ENCODE data around the gene DYSF.

Gene DYSF

GRCh38 chr2:71479261-71479660 is 25.9 kb downstream of the DYSF start:
- no peaks in the 10 kb centered on the region for H3K27me3 ChIP-seq (ENCODE audit: insufficient read depth, poor library complexity, severe bottlenecking)
- TF ChIP-seq, protein P1, sequence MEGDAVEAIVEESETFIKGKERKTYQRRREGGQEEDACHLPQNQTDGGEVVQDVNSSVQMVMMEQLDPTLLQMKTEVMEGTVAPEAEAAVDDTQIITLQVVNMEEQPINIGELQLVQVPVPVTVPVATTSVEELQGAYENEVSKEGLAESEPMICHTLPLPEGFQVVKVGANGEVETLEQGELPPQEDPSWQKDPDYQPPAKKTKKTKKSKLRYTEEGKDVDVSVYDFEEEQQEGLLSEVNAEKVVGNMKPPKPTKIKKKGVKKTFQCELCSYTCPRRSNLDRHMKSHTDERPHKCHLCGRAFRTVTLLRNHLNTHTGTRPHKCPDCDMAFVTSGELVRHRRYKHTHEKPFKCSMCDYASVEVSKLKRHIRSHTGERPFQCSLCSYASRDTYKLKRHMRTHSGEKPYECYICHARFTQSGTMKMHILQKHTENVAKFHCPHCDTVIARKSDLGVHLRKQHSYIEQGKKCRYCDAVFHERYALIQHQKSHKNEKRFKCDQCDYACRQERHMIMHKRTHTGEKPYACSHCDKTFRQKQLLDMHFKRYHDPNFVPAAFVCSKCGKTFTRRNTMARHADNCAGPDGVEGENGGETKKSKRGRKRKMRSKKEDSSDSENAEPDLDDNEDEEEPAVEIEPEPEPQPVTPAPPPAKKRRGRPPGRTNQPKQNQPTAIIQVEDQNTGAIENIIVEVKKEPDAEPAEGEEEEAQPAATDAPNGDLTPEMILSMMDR (IDR thresholded peaks at IDR 0.05; ENCODE audit: poor library complexity, severe bottlenecking): no peak
- ATAC-seq (ENCODE audit: low read depth) (no peak), DNase-seq (ENCODE audit: low spot score) (no peak)
- H3K4me1 ChIP-seq (ENCODE audit: insufficient read depth, poor library complexity, severe bottlenecking): peaks cover 8% of the 10 kb centered on the region
- H3K4me3 ChIP-seq (ENCODE audit: severe bottlenecking): no peak overlapping the region
- no peaks in the 10 kb centered on the region for H3K36me3 ChIP-seq (ENCODE audit: low read depth)
- H3K27ac ChIP-seq (ENCODE audit: poor library complexity, severe bottlenecking): no peak overlapping the region
- no peaks in the 10 kb centered on the region for H3K9me3 ChIP-seq (ENCODE audit: severe bottlenecking)

DNA sequence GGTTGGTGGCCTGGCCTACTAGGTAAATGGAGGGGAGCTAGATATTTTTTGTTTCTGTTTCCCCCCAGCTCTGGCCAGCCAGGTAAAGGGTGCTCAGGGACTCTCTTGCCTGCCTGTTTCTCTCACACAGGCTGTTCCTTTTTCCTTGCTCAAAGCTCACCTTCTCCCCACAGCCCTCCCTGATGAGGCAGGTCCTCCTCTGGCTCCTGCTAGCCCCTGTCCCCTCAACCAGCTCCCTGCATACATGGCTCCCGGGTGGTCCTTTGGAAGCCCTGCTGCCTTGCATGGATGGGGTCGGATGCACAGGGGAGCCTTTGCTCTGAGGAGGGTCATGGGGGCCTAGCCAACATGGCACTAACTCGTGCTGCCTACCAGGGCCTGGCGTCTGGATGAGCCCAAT is 27.8 kb downstream of the DYSF start:
- H3K27me3 ChIP-seq (ENCODE audit: insufficient read depth, poor library complexity, severe bottlenecking): no peaks in the 10 kb centered on the region
- ATAC-seq (ENCODE audit: low read depth) (no peak), DNase-seq (ENCODE audit: low spot score) (no peak)
- H3K4me1 ChIP-seq (ENCODE audit: insufficient read depth, poor library complexity, severe bottlenecking): peaks cover 8% of the 10 kb centered on the region
- TF ChIP-seq, protein P1 (IDR thresholded peaks at IDR 0.05; ENCODE audit: poor library complexity, severe bottlenecking): no peak
- H3K4me3 ChIP-seq (ENCODE audit: severe bottlenecking): no peak overlapping the region
- no peak overlapping the region for H3K27ac ChIP-seq (ENCODE audit: poor library complexity, severe bottlenecking)
- no peaks in the 10 kb centered on the region for H3K9me3 ChIP-seq (ENCODE audit: severe bottlenecking)
- no peaks in the 10 kb centered on the region for H3K36me3 ChIP-seq (ENCODE audit: low read depth)

- H3K36me3 ChIP-seq (ENCODE audit: low read depth): no peaks in the 10 kb centered on the region
- no peaks in the 10 kb centered on the region for H3K27me3 ChIP-seq (ENCODE audit: insufficient read depth, poor library complexity, severe bottlenecking)
- ATAC-seq (ENCODE audit: low read depth) (no peak), DNase-seq (ENCODE audit: low spot score) (no peak)
- H3K27ac ChIP-seq (ENCODE audit: poor library complexity, severe bottlenecking): no peak overlapping the region
- H3K4me3 ChIP-seq (ENCODE audit: severe bottlenecking): no peak overlapping the region
- no peaks in the 10 kb centered on the region for H3K9me3 ChIP-seq (ENCODE audit: severe bottlenecking)
- TF ChIP-seq, protein P1 (IDR thresholded peaks at IDR 0.05; ENCODE audit: poor library complexity, severe bottlenecking): no peak
- H3K4me1 ChIP-seq (ENCODE audit: insufficient read depth, poor library complexity, severe bottlenecking): peaks cover 8% of the 10 kb centered on the region
Observed at GRCh38 chr2:71482055-71482454, 28.7 kb downstream of the DYSF start.

DNA sequence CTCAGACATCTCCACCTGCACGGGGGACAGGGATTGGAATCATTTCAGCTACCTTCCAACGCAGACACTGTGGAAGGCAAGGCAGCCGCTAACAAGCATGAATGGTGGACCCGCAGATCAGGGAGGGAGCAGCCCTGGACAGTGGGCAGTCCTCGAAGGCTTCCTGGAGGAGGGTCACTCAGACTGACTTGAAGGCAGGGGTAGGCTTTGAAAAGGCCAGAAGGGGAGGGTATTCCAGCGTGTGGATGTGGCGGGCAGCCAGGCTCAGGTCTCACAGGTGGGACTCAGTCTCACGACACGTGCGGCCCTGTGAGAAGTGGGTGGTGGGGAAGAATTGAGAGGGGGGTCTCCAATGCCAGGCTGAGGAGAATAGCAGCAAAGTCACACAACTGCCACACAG is 29.9 kb downstream of the DYSF start:
- no peaks in the 10 kb centered on the region for H3K27me3 ChIP-seq (ENCODE audit: insufficient read depth, poor library complexity, severe bottlenecking)
- DNase-seq (ENCODE audit: low spot score) (no peak), ATAC-seq (ENCODE audit: low read depth) (no peak)
- no peaks in the 10 kb centered on the region for H3K36me3 ChIP-seq (ENCODE audit: low read depth)
- no peak overlapping the region for H3K4me3 ChIP-seq (ENCODE audit: severe bottlenecking)
- H3K4me1 ChIP-seq (ENCODE audit: insufficient read depth, poor library complexity, severe bottlenecking): no peaks in the 10 kb centered on the region
- H3K9me3 ChIP-seq (ENCODE audit: severe bottlenecking): no peaks in the 10 kb centered on the region
- TF ChIP-seq, protein P1 (IDR thresholded peaks at IDR 0.05; ENCODE audit: poor library complexity, severe bottlenecking): no peak
- no peak overlapping the region for H3K27ac ChIP-seq (ENCODE audit: poor library complexity, severe bottlenecking)

DNA sequence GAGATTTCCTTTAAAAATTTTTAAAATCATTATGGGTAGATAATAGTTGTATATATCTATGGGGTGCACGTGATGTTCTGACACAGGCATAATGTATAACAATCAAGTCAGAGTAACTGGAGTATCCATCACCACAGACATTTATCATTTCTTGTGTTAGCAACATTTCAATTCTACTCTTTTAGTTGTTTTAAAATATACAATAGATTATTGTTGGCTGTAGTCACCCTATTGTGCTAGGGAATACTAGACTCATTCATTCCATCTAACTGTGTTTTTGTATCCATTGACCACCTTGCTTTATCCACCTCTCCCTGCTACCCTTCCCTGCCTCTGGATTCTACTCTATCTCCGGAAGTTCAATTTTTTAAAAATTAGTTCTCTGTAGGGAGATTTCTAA is 31.0 kb downstream of the DYSF start:
- Histone ChIP-seq H3K4me1 (ENCODE audit: insufficient read depth, poor library complexity, severe bottlenecking) (no peaks in the 10 kb centered on the region), H3K4me3 (ENCODE audit: severe bottlenecking) (no peak overlapping the region), H3K9me3 (ENCODE audit: severe bottlenecking) (no peaks in the 10 kb centered on the region), H3K27ac (ENCODE audit: poor library complexity, severe bottlenecking) (no peak overlapping the region), H3K27me3 (ENCODE audit: insufficient read depth, poor library complexity, severe bottlenecking) (no peaks in the 10 kb centered on the region), H3K36me3 (ENCODE audit: low read depth) (no peaks in the 10 kb centered on the region)
- TF ChIP-seq, protein P1 (IDR thresholded peaks at IDR 0.05; ENCODE audit: poor library complexity, severe bottlenecking): no peak
- DNase-seq (ENCODE audit: low spot score) (no peak), ATAC-seq (ENCODE audit: low read depth) (no peak)

Measured in RWPE2 (cell line).